Mucosa of stomach (tissue), 1 donor: Measurements from ENCODE around the gene EML6.

ENCODE experiments used
- H3K27me3 ChIP-seq: one replicate; pipeline ENCODE4 v1.7.0; 2013; ENCODE audit warnings: mild to moderate bottlenecking, low read length; ENCODE audit not compliant: control insufficient read depth, insufficient read depth
- H3K36me3 ChIP-seq: one replicate; pipeline ENCODE4 v1.7.0; 2013; ENCODE audit warnings: low read length; ENCODE audit not compliant: control insufficient read depth, insufficient read depth
- H3K4me1 ChIP-seq: one replicate; pipeline ENCODE4 v1.7.0; 2013; ENCODE audit warnings: mild to moderate bottlenecking, low read length; ENCODE audit not compliant: control insufficient read depth, insufficient read depth
- H3K4me3 ChIP-seq: one replicate; pipeline ENCODE4 v1.7.0; 2013; ENCODE audit warnings: low read length
- H3K9ac ChIP-seq: one replicate; pipeline ENCODE4 v1.7.0; 2013; ENCODE audit warnings: mild to moderate bottlenecking, low read length, moderate library complexity
- H3K9me3 ChIP-seq: one replicate; pipeline ENCODE4 v1.7.0; 2013; ENCODE audit warnings: mild to moderate bottlenecking, low read length, moderate library complexity; ENCODE audit not compliant: control insufficient read depth
- donor health status: Pancreatic carcinoma.

EML6 gene

DNA sequence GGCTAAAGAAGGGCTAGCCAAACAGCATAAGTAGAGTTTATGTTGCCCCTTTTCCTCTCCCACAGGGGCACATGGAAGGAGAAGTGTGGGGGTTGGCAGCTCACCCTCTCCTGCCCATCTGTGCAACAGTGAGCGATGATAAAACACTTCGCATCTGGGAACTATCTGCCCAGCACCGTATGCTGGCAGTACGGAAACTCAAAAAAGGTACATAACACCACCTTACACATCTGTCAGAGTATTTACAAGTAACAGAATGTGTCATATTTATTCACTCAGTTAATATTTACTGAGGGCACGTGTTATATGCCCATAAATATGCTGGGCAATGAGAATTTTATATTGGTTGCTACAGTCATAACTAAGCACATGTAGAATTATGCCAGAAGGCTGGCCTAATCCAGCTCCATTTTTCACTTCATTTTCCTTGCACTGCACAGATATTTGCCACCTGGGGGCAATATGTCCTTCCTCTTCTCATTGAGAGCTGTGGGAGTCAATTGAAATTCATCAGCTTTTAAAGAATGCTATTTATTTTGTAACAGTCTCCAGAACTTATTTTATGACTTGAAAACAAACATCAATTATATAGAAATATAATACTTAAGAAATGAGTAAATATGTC is 176.2 kb downstream of the EML6 start:
- no peaks in the 10 kb centered on the region for H3K27me3 ChIP-seq
- no peaks in the 10 kb centered on the region for H3K9me3 ChIP-seq
- H3K4me1 ChIP-seq = peaks cover 12% of the 10 kb centered on the region
- H3K9ac ChIP-seq = no peak overlapping the region
- no peaks in the 10 kb centered on the region for H3K36me3 ChIP-seq
- no peak overlapping the region for H3K4me3 ChIP-seq

DNA sequence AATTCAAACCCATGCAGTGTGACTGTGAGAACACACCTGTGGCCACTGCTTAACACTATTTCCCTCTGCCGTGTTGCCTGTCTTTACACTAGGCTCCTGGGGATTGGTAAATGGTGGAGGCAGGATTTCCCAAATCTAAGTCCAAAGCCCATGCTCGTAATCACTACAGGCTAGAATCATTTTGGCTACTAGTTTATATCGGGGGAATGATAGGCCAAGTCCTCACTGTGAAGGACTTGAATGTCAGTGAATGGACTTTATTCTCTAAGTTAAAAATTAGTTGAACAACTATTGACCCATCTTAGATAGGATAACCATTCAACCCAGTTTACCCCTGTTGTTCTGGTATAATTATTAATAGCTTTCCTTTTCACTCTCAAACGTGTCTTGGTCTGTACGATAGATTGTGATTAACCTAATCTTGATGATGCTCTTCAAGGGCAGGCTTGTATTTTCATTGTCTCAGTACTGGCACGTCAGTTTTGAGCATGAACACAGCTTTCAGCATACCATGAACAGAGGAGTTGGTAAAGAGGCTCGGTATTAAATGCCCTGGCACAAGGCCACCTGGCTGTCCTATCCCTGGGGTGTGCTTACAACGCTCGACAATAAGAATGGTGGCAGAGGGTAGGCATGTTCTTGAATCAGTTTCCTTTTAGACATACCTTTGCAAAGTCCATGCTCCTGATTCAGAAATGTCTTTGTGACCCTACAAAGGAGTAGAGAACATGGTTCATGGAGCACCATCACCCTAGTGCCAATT is 177.9 kb downstream of the EML6 start:
- H3K9ac ChIP-seq = no peak overlapping the region
- H3K27me3 ChIP-seq = no peaks in the 10 kb centered on the region
- H3K36me3 ChIP-seq = no peaks in the 10 kb centered on the region
- no peak overlapping the region for H3K4me3 ChIP-seq
- H3K9me3 ChIP-seq = no peaks in the 10 kb centered on the region
- H3K4me1 ChIP-seq = peaks cover 15% of the 10 kb centered on the region

DNA sequence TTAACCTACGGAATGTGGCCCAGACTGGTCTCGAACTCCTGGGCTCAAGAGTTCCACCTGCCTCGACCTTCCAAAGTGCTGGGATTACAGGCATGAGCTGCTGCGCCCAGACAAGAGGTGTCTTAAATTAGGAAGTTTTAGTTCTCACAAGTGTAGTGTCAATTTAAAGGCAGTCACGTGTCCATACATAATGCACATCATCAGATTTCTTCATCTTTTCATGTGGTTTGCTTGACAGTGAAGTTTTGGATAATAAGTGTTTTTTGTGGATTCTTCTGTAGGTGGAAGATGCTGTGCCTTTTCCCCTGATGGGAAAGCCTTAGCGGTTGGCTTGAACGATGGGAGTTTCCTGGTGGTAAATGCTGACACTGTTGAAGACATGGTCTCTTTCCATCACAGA is 179.3 kb downstream of the EML6 start:
- Histone ChIP-seq H3K36me3 (no peaks in the 10 kb centered on the region), H3K9me3 (no peaks in the 10 kb centered on the region), H3K4me3 (no peak overlapping the region), H3K9ac (no peak overlapping the region), H3K4me1 (peaks cover 15% of the 10 kb centered on the region), H3K27me3 (no peaks in the 10 kb centered on the region)

DNA sequence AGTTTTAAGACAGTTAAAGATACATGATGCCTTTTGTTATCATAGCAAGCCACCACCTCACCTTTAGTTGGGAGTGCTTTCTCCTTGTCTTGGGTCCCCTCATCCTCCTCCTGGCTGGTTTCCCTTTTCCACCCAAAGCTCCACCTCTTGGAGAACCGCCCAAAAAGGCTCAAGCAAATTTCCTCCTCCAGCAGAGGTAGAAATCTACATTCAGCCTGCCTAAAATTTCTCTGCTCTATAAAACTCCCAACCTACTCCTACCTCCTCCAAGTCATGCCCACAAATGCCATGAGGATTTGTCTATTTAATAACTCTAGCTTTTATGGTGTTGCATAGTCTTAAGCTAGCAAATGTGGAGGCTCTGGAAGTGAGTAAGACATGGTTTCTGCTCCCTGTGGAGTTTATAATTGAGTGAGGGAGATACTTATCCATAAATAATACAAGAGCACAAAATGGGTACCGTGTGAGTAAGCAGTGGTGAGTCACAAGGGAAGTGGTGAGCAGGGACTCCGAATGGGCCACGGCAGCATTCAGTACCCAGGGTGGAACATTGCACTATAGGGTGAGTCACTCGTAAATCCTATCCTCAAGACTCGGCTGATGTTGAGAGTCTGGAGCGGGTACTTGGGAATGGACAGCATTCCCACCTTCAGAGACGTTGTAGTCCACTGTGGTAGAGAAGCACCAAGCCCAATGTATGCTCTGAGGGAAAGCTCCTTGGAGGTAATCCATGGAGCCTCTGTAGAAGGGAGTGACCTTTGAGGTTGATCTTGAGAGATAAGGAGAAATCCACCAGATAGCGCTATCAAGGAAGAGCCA is 180.5 kb downstream of the EML6 start:
- Histone ChIP-seq H3K4me1 (peaks cover 15% of the 10 kb centered on the region), H3K36me3 (no peaks in the 10 kb centered on the region), H3K27me3 (no peaks in the 10 kb centered on the region), H3K9ac (no peak overlapping the region), H3K4me3 (no peak overlapping the region), H3K9me3 (no peaks in the 10 kb centered on the region)

DNA sequence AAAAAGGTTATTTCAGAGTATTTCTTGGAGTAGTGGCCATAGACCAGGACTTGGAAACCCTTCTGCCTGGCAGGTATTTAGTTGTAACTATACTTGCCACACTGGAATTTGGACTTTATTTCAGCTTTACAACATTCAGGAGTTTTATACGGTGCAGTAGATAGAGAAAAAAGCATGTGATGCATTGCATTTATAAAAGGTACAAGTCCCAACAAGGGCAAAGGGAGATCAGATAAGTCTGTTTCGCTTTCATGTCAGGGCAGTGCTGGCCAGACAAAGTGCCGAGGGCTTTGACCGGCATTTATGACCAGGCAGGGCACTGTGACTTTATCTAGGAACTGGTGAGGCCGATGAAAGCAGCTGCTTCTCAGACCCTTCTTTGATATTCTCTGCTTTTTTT is 181.4 kb downstream of the EML6 start:
- Histone ChIP-seq H3K9ac (no peak overlapping the region), H3K27me3 (no peaks in the 10 kb centered on the region), H3K4me3 (no peak overlapping the region), H3K9me3 (no peaks in the 10 kb centered on the region), H3K4me1 (peaks cover 15% of the 10 kb centered on the region), H3K36me3 (no peaks in the 10 kb centered on the region)

DNA sequence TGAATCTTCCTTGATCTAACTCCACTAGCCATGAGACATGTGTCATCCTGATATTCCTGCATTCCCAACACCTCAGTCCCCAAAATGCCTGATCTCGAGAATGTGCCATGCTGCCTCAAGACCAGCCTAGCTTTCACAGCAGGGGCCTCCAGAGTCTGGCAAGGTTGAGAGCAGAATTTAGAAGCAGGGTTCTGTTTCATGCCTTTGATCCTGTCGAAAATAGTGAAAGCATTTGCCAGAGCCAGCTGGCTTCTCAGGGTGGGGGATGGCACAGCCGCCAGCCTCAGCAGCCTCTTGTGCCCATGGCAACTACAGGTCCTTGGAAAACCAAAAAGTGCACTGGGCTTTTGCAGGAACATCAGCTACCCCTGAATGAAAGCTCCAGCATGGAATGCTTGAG is 183.3 kb downstream of the EML6 start:
- Histone ChIP-seq H3K9me3 (no peaks in the 10 kb centered on the region), H3K27me3 (no peaks in the 10 kb centered on the region), H3K4me1 (peaks cover 15% of the 10 kb centered on the region), H3K36me3 (no peaks in the 10 kb centered on the region), H3K9ac (no peak overlapping the region), H3K4me3 (no peak overlapping the region)

DNA sequence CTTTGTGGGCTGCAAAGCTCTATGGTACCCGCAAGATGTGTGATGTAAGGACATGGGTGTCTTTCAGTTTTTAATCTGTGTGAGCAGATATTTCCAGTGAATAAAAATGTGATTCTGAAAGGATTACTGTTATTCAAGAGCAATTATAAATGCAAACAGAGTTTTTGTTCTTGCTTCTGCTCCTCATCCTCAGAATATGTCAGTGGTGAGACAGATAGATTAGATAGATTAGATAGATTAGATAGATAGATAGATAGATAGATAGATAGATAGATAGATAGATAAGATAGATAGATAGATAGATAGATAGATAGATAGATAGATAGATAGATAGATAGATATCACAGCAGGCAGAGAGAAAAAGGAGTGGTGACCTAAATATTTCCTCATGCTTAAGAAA is 184.2 kb downstream of the EML6 start:
- Histone ChIP-seq H3K4me1 (peaks cover 15% of the 10 kb centered on the region), H3K4me3 (no peak overlapping the region), H3K9ac (no peak overlapping the region), H3K36me3 (no peaks in the 10 kb centered on the region), H3K9me3 (no peaks in the 10 kb centered on the region), H3K27me3 (no peaks in the 10 kb centered on the region)

DNA sequence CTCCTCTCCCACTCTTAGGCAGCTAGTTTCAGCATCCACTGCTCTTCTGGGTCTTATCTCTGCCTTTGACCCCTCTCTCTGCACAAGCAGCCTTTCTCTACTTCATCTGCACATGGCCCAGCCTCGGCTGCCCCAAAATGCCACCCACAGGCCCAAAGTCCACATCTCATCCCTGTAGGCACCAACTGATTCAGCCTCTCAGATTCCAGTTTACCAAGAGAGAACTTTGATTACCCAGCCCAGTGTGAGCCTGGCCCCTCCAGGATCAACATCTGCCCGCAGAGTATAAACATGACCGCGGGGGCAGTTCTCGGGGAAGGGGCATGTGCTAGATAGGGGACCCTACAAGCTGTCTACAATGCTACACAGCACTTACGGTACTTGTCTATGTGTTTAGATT is 185.1 kb downstream of the EML6 start:
- no peak overlapping the region for H3K4me3 ChIP-seq

DNA sequence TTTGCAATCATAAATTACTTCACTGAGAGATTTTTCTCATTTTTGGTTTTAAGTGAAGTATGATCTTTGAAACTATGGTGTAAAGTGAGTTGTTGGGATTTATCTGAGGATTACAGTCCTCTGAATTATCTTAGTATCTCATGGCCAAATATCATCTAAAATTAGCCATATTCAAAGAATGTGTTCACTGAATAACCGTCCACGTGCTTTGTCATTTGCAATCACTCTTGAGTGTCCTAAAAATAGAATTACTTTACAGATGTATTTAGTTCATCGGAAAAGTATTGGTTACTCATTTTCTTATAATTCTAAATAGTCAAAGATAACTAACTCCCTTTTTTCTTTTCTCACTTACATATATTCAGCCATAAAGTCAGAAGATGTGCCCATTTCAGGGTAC is 185.5 kb downstream of the EML6 start:
- H3K36me3 ChIP-seq = no peaks in the 10 kb centered on the region
- H3K9ac ChIP-seq = no peak overlapping the region
- H3K4me1 ChIP-seq = peaks cover 10% of the 10 kb centered on the region
- H3K9me3 ChIP-seq = no peaks in the 10 kb centered on the region
- no peaks in the 10 kb centered on the region for H3K27me3 ChIP-seq
- H3K4me3 ChIP-seq = no peak overlapping the region

More for the DNA sequence above, 185.1 kb downstream of the EML6 start:
- Histone ChIP-seq H3K9me3 (no peaks in the 10 kb centered on the region), H3K36me3 (no peaks in the 10 kb centered on the region), H3K27me3 (no peaks in the 10 kb centered on the region), H3K9ac (no peak overlapping the region), H3K4me1 (peaks cover 14% of the 10 kb centered on the region)

DNA sequence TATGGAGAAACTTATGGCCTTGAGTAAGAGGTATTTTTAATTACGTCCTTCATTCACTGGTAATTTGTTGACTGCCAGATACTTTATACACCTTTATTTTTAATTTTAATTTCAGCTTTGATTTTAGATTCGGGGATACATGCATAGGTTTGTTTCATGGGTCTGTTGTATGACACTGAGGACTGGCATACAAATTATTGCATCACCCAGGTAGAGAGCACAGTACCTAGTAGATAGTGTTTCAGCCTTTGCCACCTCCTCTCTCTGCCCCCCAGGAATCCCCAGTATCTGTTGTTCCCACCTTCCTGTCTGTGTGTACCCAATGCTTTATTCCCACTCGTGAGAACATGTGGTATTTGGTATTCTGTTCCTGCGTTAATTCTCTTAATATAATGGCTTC is 188.8 kb downstream of the EML6 start:
- no peaks in the 10 kb centered on the region for H3K4me1 ChIP-seq
- no peak overlapping the region for H3K9ac ChIP-seq
- H3K9me3 ChIP-seq = no peaks in the 10 kb centered on the region
- no peaks in the 10 kb centered on the region for H3K27me3 ChIP-seq
- no peaks in the 10 kb centered on the region for H3K36me3 ChIP-seq
- H3K4me3 ChIP-seq = no peak overlapping the region

DNA sequence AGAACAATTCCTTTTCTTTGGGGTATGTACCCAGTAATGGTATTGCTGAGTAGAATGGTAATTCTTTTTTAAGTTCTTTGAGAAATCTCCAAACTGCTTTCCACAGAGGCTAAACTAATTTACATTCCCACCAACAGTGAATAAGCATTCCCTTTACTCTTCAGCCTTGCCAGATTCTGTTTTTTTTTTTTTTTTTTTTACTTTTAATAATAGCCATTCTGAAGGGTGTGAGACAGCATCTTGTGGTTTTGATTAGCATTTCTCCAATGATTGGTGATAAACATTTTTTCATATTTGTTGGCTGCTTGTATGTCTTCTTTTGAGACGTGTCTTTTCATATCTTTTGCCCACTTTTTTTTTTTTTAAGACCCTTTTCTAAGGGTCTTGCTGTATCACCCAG is 189.4 kb downstream of the EML6 start:
- H3K4me3 ChIP-seq = no peak overlapping the region
- no peaks in the 10 kb centered on the region for H3K27me3 ChIP-seq
- no peaks in the 10 kb centered on the region for H3K4me1 ChIP-seq
- H3K36me3 ChIP-seq = no peaks in the 10 kb centered on the region
- H3K9me3 ChIP-seq = no peaks in the 10 kb centered on the region
- H3K9ac ChIP-seq = no peak overlapping the region

DNA sequence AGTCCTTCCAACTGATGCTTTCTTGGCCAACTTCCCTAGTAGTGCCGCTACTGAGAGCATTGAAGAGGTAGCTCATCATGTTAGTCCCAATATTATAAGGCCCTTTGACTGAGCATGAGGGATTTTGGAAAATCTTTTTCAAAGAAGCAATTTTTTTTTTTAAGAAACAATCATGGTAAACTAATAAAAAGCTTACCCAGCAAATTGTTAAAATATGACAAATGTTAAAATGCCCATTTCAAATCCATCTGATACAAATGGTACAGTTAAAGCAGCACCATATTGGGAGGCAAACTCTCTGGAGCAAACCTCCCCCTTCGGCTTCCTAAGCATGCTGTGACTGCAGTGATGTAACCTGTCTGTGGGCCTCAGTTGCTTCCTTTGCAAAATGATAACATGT is 191.2 kb downstream of the EML6 start:
- H3K36me3 ChIP-seq = no peaks in the 10 kb centered on the region
- H3K9ac ChIP-seq = no peak overlapping the region
- no peak overlapping the region for H3K4me3 ChIP-seq
- H3K9me3 ChIP-seq = no peaks in the 10 kb centered on the region
- H3K4me1 ChIP-seq = no peaks in the 10 kb centered on the region
- no peaks in the 10 kb centered on the region for H3K27me3 ChIP-seq
